Measurements from ENCODE around the gene DEGS1.
A peak's percentile ranks its signal among the peaks of the same experiment; 100 is the strongest.

- TF ChIP-seq EZH2 (IDR thresholded peaks at IDR 0.05) (no peak), POLR2AphosphoS5 (IDR thresholded peaks at IDR 0.05; ENCODE audit: borderline replicate concordance, low read depth, low read length) (peak; percentile 84; the same call in 1 of the 2 replicates)
Measured at GRCh38 chr1:224182866-224183590, at the start of gene DEGS1.
